GM12875 (cell line): ENCODE measurements around the gene FAM193B.

Experiments used
- H3K4me3 ChIP-seq: one replicate; pipeline ENCODE4 v1.5.1; 2011; ENCODE audit warnings: low read depth, low read length, control low read depth
- CTCF ChIP-seq: IDR thresholded peaks from 2 replicates; pipeline ENCODE4 v1.5.1; 2011; ENCODE audit warnings: low read depth, mild to moderate bottlenecking, control low read depth, inconsistent platforms, low read length, moderate library complexity, borderline replicate concordance; ENCODE audit not compliant: insufficient read depth

FAM193B gene

GRCh38 chr5:177505075-177505474, 49.3 kb downstream of the FAM193B start:
- no peak for TF ChIP-seq CTCF
- no peak overlapping the region for H3K4me3 ChIP-seq

GRCh38 chr5:177504086-177505056, 50.0 kb downstream of the FAM193B start:
- TF ChIP-seq CTCF = no peak
- no peak overlapping the region for H3K4me3 ChIP-seq

- no peak overlapping the region for H3K4me3 ChIP-seq
These were observed 50.8 kb downstream of the FAM193B start for GRCh38 chr5:177503351-177504085.

GRCh38 chr5:177502886-177503285, 51.5 kb downstream of the FAM193B start:
- no peak for TF ChIP-seq CTCF
- H3K4me3 ChIP-seq = no peak overlapping the region

More at GRCh38 chr5:177503351-177504085, 50.8 kb downstream of the FAM193B start:
- TF ChIP-seq CTCF = no peak

- TF ChIP-seq CTCF = no peak
- no peak overlapping the region for H3K4me3 ChIP-seq
These were observed 52.3 kb downstream of the FAM193B start for GRCh38 chr5:177501874-177502678.

- TF ChIP-seq CTCF = peak; percentile 97
- no peak overlapping the region for H3K4me3 ChIP-seq
These were observed 53.5 kb downstream of the FAM193B start for GRCh38 chr5:177500685-177501522.
